GM19397 (cell line): ENCODE data around the gene TRPV3.
"Not testable (repeated sequence)": the region's sequence is repeated elsewhere in the genome, so short reads cannot be mapped to it uniquely, and the experiment has no call there.

Source experiments
- ATAC-seq: cut with Tn5 transposase; IDR thresholded peaks from one replicate; pipeline ENCODE4 v1.9.1; 2021; ENCODE audit warnings: mild to moderate bottlenecking, moderate library complexity; ENCODE audit not compliant: unreplicated experiment

TRPV3 gene

DNA sequence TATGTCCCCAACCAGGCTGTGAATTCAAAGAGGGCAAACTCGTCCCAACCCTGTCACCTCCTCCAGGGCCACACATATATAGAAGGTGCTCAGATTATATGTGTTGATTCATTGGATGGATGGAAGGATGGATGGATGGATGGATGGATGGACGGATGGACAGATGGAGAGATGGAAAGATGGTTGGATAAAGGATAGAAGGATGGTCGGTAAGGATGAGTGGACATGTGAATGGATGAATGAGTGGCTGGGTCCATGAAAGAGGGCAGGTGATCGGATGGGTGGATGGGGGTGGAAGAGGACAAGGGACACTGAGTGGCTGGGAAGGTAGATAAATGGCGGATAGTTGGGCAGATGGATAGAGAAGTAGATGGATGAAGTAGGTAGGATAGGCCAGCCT is 30.1 kb downstream of the TRPV3 start:
- ATAC-seq: no peak

DNA sequence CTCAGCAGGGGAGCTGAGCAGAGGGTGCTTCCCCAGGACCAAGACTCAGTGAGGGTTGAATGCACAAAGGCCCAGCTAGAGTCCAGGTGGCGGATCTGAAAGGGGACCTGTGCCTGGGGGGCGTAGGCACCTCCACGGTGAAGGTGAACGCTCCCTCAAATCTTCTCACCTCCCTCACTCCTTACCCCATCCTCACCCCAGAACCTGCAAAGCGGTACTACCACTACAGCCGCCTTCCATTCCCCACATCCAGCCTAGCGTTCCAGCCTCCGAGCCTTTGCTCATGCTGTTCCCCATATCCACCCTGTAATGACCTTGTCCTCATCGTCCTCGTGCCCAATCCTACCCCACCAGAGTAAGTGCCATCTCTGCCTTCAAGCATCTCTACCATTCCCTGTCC is 30.6 kb downstream of the TRPV3 start:
- no peak for ATAC-seq

DNA sequence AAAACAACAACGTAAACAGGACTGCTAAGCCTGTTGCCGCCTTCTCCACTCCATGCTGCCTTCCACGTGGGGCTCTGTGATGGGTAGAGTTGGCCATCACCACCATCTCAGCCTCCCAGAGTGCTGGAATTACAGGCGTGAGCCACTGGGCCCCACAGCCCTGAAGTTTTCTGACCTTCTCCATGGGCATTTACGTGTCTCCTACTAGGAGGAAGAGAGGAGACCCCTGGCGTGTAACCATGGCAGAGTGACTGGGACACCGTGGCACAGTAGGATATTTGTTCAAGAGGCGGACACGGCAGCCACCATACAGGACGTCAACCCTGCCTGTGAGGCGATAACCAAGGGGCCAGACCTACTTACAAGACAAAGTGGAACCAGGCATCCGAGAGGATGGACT is 31.1 kb downstream of the TRPV3 start:
- no peak for ATAC-seq

GRCh38 chr17:3524024-3524423 is 33.6 kb downstream of the TRPV3 start:
- ATAC-seq: no peak

DNA sequence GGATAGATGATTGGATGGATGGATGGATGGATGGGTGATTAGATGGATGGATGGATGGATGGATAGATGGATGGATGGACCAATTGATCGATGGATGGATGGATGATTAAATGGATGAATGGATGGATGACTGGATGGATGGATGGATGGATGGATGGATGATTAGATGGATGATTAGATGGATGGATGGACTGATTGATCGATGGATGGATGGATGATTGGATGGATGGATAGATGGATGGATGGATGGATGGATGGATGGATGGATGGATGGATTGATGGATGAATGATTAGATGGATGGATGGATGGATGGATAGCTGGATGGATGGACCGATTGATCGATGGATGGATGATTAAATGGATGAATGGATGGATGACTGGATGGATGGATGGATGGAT is 38.1 kb downstream of the TRPV3 start:
- ATAC-seq: not testable (repeated sequence)

GRCh38 chr17:3514873-3515272 is 42.7 kb downstream of the TRPV3 start:
- ATAC-seq: no peak

DNA sequence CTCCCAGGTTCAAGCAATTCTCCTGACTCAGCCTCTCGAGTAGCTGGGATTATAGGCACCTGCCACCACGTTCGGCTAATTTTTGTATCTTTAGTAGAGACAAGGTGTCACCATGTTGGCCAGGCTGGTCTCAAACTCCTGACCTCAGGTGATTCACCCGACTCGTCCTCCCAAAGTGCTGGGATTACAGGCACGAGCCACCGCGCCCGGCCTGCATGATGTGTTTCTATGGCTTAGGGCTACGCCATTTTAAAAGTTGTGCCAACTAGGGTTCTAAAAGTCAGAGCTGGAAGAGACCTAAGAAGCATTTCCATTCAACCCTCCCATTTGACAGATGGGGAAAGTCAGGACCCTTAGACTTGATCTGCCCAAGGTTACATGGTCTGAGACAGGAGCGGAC is 43.4 kb downstream of the TRPV3 start:
- ATAC-seq: not testable (repeated sequence)

- ATAC-seq: no peak
Observed at GRCh38 chr17:3513305-3514035, 44.1 kb downstream of the TRPV3 start.

- ATAC-seq: no peak
Observed at GRCh38 chr17:3512505-3513171, 45.0 kb downstream of the TRPV3 start.

DNA sequence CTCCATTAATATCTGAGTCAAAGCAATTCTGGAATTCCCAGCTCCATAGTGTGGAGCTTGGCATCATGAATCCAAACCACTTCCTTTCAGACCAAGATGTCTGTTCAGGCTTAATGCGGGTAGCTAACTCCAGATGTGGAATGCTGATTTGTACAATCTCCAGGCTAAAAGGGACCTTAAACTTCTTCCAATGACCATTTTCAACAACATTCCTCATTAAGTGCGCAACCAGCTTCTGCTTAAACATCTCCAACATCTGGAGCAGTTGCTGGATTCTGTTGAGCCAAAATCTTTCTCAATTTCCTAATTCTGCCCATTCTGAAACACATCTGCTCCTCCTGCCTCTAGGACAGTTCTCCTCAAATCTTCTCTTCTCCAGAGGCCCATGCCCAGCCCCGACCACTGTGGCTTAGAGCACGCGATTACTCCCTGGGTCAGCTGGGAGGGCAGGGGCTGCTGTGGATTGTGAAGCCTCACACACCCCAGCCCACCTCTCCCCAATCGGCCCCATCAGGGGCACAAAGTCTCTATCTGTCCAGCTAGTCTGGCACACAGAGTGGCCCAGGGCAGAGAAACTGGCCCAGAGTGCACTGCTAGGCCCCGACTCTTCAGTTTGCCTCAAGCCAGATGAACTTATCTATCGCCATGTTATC is 45.6 kb downstream of the TRPV3 start:
- no peak for ATAC-seq

GRCh38 chr17:3510090-3510489 is 47.5 kb downstream of the TRPV3 start:
- ATAC-seq: no peak

DNA sequence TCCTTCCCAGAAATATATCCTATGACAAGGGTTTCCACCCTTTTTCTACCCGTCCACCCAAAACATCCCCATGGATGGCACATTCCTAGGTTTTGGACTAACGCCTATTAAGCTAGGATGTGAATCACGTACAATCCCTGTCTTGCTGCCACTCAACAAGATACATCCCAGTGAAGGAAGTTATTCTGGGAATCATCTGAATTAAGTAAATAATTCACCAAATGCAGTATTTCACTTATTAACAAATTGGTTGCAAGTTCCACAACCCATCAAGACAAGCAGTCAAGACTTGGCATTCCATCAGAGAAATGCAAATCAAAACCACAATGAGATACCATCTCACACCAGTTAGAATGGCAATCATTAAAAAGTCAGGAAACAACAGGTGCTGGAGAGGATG is 49.7 kb downstream of the TRPV3 start:
- ATAC-seq: no peak

GRCh38 chr17:3507071-3507470 is 50.5 kb downstream of the TRPV3 start:
- no peak for ATAC-seq

DNA sequence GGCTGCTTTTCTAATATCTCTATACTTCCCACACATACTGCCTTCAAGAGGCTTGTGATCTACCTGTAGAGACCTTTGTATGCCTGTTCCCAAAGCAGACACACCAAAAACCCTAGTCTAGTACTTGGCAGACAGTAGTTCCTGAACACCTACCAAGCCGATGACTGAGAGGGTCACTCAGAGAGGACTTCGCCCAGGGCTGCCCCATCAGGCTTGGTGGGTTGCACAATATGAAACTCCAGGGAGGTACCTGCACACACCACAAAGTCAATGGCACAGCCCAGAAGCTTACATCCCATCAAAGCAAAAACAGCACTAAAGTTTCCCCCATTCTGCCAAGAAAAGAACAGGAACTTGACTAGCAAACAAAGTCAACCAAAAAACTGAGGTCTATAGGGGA is 51.6 kb downstream of the TRPV3 start:
- no peak for ATAC-seq

DNA sequence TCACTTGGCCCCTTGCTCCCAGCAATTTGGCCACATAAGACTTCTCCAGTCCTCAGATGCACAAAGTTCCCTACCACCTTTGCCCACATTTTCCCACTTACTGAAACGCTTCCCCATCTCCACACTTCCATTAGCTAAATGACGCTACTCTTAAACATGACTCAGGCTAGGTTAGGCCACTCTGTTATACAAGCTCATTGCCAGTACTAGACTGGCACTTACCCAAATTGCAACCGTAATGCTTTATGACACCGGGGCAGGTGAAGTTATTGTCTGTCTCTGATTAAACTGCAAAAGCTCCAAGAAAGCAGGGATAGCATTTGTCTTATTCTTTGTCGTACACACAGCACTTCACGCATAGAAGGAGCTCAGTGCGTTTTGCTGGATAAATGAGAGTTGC is 52.6 kb downstream of the TRPV3 start:
- no peak for ATAC-seq

DNA sequence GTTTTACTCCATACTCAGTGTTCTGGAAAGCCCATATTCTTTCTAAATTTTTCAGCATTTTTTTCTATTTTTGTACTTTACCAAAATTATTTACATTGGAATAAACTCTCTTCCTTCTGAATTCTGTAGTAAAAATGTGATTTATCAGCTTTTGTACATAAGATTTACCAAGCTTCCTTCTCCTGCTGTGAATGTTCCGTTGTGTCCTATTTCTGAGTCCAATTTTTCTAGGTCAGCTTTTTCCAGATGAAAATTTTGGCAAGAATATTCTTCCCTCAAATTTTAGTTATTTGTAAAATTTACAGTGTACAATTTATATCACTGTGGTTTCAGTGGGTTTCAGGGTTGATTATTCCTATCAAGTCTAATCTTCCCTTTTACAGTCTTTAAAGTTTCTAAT is 54.3 kb downstream of the TRPV3 start:
- no peak for ATAC-seq

GRCh38 chr17:3502466-3502865 is 55.1 kb downstream of the TRPV3 start:
- no peak for ATAC-seq

DNA sequence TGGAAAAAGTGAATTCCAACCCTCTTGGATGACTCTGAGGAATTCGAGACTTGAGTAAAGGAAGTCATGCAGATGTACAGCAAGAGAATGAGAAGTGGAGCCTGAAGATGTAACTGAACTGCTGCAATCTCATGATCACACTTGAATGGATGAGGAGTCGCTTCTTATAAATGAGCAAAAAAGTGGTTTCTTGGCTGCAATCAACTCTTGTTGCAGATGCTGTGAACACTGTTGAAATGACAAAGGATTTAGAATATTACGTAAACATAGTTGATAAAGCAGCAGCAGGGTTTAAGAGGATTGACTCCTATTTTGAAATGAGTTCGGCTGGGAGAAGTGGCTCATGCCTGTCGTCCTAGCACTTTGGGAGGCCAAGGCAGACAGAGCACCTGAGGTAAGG is 56.3 kb downstream of the TRPV3 start:
- no peak for ATAC-seq

GRCh38 chr17:3497101-3497500 is 60.5 kb downstream of the TRPV3 start:
- ATAC-seq: no peak

- no peak for ATAC-seq
Observed at GRCh38 chr17:3485481-3486068, 72.0 kb downstream of the TRPV3 start.

- no peak for ATAC-seq
Observed at GRCh38 chr17:3482852-3483251, 74.8 kb downstream of the TRPV3 start.

DNA sequence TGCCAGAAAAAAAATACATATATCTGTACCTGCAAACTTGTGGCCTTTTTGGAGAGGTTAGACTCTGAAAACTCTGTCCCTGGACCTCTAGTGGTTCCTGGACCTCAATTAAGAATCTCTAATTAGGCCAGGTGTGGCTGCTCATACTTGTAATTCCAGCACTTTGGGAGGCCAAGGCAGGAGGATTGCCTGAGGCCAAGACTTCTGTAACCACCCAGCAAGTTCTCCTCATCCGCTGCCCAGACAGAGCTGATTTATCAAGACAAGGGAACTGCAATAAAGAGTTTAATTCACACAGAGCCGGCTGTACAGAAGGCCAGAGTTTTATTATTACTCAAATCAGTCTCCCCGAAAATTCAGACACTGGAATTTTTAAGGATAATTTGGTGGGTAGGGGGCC is 77.6 kb downstream of the TRPV3 start:
- no peak for ATAC-seq
